NCI-H1092 (cell line): ENCODE measurements around the gene KLHL29.

ENCODE experiments used
- DNase-seq: peaks from one replicate; lab custom pipeline; 2025; lab: John Stamatoyannopoulos, UW

KLHL29 gene

GRCh38 chr2:23683001-23683400, 298.0 kb downstream of the KLHL29 start:
- DNase-seq, result no peak

- DNase-seq, result no peak
These were observed 299.6 kb downstream of the KLHL29 start for GRCh38 chr2:23684395-23685176.

GRCh38 chr2:23685181-23685580, 300.2 kb downstream of the KLHL29 start:
- DNase-seq, result no peak

- DNase-seq, result no peak
These were observed 300.7 kb downstream of the KLHL29 start for GRCh38 chr2:23685706-23686105.

GRCh38 chr2:23686405-23687029, 301.5 kb downstream of the KLHL29 start:
- no peak for DNase-seq

GRCh38 chr2:23687214-23687613, 302.2 kb downstream of the KLHL29 start:
- no peak for DNase-seq

- DNase-seq, result no peak
These were observed 302.7 kb downstream of the KLHL29 start for GRCh38 chr2:23687713-23688112.

- DNase-seq, result no peak
These were observed 303.6 kb downstream of the KLHL29 start for GRCh38 chr2:23688486-23689130.

GRCh38 chr2:23689131-23689700, 304.2 kb downstream of the KLHL29 start:
- DNase-seq, result no peak

- no peak for DNase-seq
These were observed 304.9 kb downstream of the KLHL29 start for GRCh38 chr2:23689891-23690290.

- no peak for DNase-seq
These were observed 305.6 kb downstream of the KLHL29 start for GRCh38 chr2:23690421-23691105.

GRCh38 chr2:23691106-23691470, 306.1 kb downstream of the KLHL29 start:
- no peak for DNase-seq

- DNase-seq, result no peak
These were observed 306.6 kb downstream of the KLHL29 start for GRCh38 chr2:23691565-23691964.

GRCh38 chr2:23692263-23692662, 307.3 kb downstream of the KLHL29 start:
- no peak for DNase-seq

GRCh38 chr2:23692851-23693605, 308.0 kb downstream of the KLHL29 start:
- no peak for DNase-seq

- no peak for DNase-seq
These were observed 308.6 kb downstream of the KLHL29 start for GRCh38 chr2:23693606-23693951.

GRCh38 chr2:23694058-23695045, 309.4 kb downstream of the KLHL29 start:
- no peak for DNase-seq

- no peak for DNase-seq
These were observed 310.4 kb downstream of the KLHL29 start for GRCh38 chr2:23695214-23695889.

- no peak for DNase-seq
These were observed 311.1 kb downstream of the KLHL29 start for GRCh38 chr2:23695890-23696751.
